ENCODE results near the gene SLC35E3. TPM values are rescaled to one million over a fixed set of nuclear protein-coding genes. Genes with fewer than 3 reads are reported as not detected.

The SLC35E3 gene
- total RNA-seq, 6 experiments from 2014 or later, result 2.4 to 7.7 (median 6.7) TPM

GRCh38 chr12:68762691-68763090, 16.7 kb downstream of the SLC35E3 start:
- Histone ChIP-seq H3K27ac (no peak overlapping the region), H3K27me3 (no peaks in the 10 kb centered on the region), H3K4me1 (no peaks in the 10 kb centered on the region), H3K36me3 (peaks cover 0 to 11% (median 0%) of the 10 kb centered on the region in 4 donors), H3K4me3 (no peak overlapping the region), H3K9me3 (no peaks in the 10 kb centered on the region)
- WGBS (ENCODE audit: insufficient coverage, low coverage, low lambda C conversion rate, missing lambda C conversion rate), result 86% methylated on average over 1 of the region's 3 CpGs
- TF ChIP-seq CTCF (IDR thresholded peaks at IDR 0.05), result no peak
- no peak for TF ChIP-seq POLR2A (IDR thresholded peaks at IDR 0.05)
- intact Hi-C loops (cut with DNase I), result no loop called here
- no peak for ATAC-seq
- no peak for DNase-seq

GRCh38 chr12:68765696-68766095, 19.7 kb downstream of the SLC35E3 start:
- no peak for DNase-seq
- Histone ChIP-seq H3K4me3 (no peak overlapping the region), H3K27me3 (no peaks in the 10 kb centered on the region), H3K9me3 (no peaks in the 10 kb centered on the region), H3K27ac (no peak overlapping the region), H3K36me3 (peaks cover 0 to 6% (median 0%) of the 10 kb centered on the region in 4 donors), H3K4me1 (no peaks in the 10 kb centered on the region)
- 86% methylated on average over 1 of the region's 1 CpG for WGBS (ENCODE audit: insufficient coverage, low coverage, low lambda C conversion rate, missing lambda C conversion rate)
- TF ChIP-seq POLR2A (IDR thresholded peaks at IDR 0.05), result no peak
- TF ChIP-seq CTCF (IDR thresholded peaks at IDR 0.05), result no peak
- no peak for ATAC-seq
- intact Hi-C loops (cut with DNase I), result no loop called here

GRCh38 chr12:68766646-68767045, 20.7 kb downstream of the SLC35E3 start:
- H3K27me3 ChIP-seq, result no peaks in the 10 kb centered on the region
- TF ChIP-seq POLR2A (IDR thresholded peaks at IDR 0.05), result no peak
- TF ChIP-seq CTCF (IDR thresholded peaks at IDR 0.05), result no peak
- peaks cover 0 to 6% (median 0%) of the 10 kb centered on the region in 4 donors for H3K36me3 ChIP-seq
- no peak overlapping the region for H3K27ac ChIP-seq
- ATAC-seq (no peak), DNase-seq (no peak)
- H3K9me3 ChIP-seq, result no peaks in the 10 kb centered on the region
- WGBS (ENCODE audit: insufficient coverage, low coverage, low lambda C conversion rate, missing lambda C conversion rate), result 90% methylated on average over 1 of the region's 2 CpGs
- intact Hi-C loops (cut with DNase I), result no loop called here
- no peaks in the 10 kb centered on the region for H3K4me1 ChIP-seq
- no peak overlapping the region for H3K4me3 ChIP-seq

- ATAC-seq (no peak), DNase-seq (no peak)
- no peaks in the 10 kb centered on the region for H3K4me1 ChIP-seq
- no peaks in the 10 kb centered on the region for H3K9me3 ChIP-seq
- no peak overlapping the region for H3K27ac ChIP-seq
- WGBS (ENCODE audit: insufficient coverage, low coverage, low lambda C conversion rate, missing lambda C conversion rate), result 91% methylated on average over 7 of the region's 7 CpGs
- no peak for TF ChIP-seq POLR2A (IDR thresholded peaks at IDR 0.05)
- TF ChIP-seq CTCF (IDR thresholded peaks at IDR 0.05), result no peak
- intact Hi-C loops (cut with DNase I), result no loop called here
- no peaks in the 10 kb centered on the region for H3K27me3 ChIP-seq
- no peak overlapping the region for H3K4me3 ChIP-seq
- H3K36me3 ChIP-seq, result peaks cover 0 to 6% (median 0%) of the 10 kb centered on the region in 4 donors
Measured at GRCh38 chr12:68767191-68767590, 21.2 kb downstream of the SLC35E3 start.

- no peak overlapping the region for H3K27ac ChIP-seq
- peaks cover 0 to 6% (median 0%) of the 10 kb centered on the region in 4 donors for H3K36me3 ChIP-seq
- no peaks in the 10 kb centered on the region for H3K27me3 ChIP-seq
- WGBS (ENCODE audit: insufficient coverage, low coverage, low lambda C conversion rate, missing lambda C conversion rate), result 94% methylated on average over 4 of the region's 4 CpGs
- H3K9me3 ChIP-seq, result no peaks in the 10 kb centered on the region
- H3K4me1 ChIP-seq, result no peaks in the 10 kb centered on the region
- no peak overlapping the region for H3K4me3 ChIP-seq
- no peak for DNase-seq
- ATAC-seq, result no peak
- no peak for TF ChIP-seq POLR2A (IDR thresholded peaks at IDR 0.05)
- TF ChIP-seq CTCF (IDR thresholded peaks at IDR 0.05), result no peak
- intact Hi-C loops (cut with DNase I), result no loop called here
Measured at GRCh38 chr12:68768431-68768939, 22.5 kb downstream of the SLC35E3 start.

Measured in right lobe of liver (tissue), 6 donors.